Epithelial cell of proximal tubule (primary cell): ENCODE data around the gene ASCC1. TPM values are rescaled to one million over a fixed set of nuclear protein-coding genes. Genes with fewer than 3 reads are reported as not detected.
A peak's percentile ranks its signal among the peaks of the same experiment; 100 is the strongest.

ENCODE experiments used
- DNase-seq: peaks from one replicate; pipeline ENCODE4 v3.0.0-alpha.2; 2011; ENCODE audit warnings: low read depth
- H3K4me3 ChIP-seq: 2 replicates; pipeline ENCODE4 v1.5.1; 2011; ENCODE audit warnings: low read depth, mild to moderate bottlenecking, low read length
- CTCF ChIP-seq: conservative IDR thresholded peaks from 2 replicates; pipeline ENCODE4 v1.5.1; 2012; ENCODE audit warnings: low read depth, mild to moderate bottlenecking, low read length
- total RNA-seq: library from RNA; depleted of rRNA; stranded (reverse); fragments of >200 nt; gene quantifications from 2 replicates; pipeline ENCODE4 v1.2.3, GENCODE V29; 2015

The ASCC1 gene
- total RNA-seq, 1 donor from 2014 or later = 21.4 TPM

DNA sequence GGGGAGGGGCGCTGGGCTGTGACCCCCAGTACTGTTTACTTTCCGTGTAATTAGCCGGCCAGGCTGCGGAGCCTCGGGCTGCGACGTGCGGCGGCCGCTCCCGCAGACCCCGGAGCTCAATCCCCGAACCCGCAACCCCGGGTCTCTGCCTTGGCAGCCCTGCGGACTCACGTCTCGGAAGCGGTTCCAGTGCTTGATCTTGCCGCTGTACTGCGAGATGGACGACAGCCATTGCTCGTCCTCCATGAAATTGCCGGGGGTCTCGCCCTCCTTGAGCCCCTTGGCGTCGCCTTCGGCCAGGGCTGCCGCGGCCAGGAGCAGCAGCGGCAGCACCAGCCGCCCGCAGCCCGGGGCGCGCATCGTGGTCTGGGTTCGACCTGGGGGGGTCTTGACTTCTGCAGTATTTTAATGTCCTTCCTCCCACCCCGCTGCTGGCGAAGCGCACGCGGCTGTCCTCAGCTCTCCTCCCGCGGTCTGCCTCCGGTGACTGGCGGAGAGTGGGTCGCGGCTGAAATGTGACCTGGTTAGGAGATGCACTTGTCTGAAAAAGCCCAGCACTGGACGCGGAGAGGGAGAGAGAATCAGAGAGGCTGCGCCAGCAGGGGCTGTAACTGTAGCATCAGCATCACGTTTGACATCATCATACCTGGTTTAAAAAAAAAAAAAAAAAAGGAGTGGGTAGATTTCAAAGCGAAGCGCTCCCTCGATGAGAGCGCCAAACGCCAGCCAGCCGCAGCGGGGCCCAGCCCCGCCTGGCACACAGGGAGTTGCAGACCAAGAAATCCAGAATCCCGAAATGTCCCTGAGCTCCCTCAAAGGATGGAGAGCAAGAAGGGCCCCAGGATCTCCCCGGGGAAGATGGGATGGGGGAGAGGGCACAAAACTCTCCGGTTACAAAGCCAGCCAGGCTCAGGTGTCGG lies 127.8 kb downstream of the ASCC1 start, which contains the start of gene SPOCK2:
Gene SPOCK2 (minus strand): TSS at position 583 of the 920 bp plus-strand sequence. CDS start 223 bp downstream, at position 360.
- peak within 1 kb of the TSS; percentile 39 for H3K4me3 ChIP-seq
- no peak for DNase-seq
- TF ChIP-seq CTCF = no peak

GRCh38 chr10:72087392-72087968 lies 128.6 kb downstream of the ASCC1 start:
- DNase-seq = no peak
- peak overlapping the region; percentile 39 for H3K4me3 ChIP-seq
- TF ChIP-seq CTCF = no peak

- peak overlapping the region; percentile 39 for H3K4me3 ChIP-seq
- no peak for DNase-seq
- TF ChIP-seq CTCF = no peak
These were observed 129.3 kb downstream of the ASCC1 start for GRCh38 chr10:72086466-72087391.

DNA sequence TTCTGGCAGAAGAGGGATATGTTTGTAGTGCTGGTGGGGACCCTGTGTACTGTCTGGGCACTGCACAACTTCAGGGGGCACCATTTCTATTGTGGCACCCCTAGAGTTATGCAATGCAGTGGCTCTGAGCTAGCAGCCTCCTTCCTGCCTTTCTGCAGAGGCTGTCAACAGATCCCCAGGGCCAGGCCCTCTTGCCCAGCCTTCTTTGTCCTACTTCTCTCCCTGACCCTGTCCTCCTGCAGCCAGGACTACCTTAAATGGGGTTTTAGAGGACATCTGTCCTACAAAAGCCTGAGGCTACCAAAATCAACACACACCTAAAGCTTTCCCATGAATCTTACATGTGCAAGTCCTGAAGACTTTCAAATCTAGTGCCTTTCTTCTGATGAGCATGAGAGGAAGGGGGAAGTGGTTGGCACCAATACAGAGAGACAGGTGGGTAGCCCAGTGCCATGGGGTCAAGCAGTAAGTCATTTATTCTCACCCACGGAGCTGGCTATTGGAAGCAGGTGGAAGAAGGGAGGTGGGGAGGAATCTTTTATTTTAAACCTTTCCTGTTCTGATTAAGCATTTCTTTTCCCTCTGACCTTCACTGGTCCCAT lies 130.1 kb downstream of the ASCC1 start:
- DNase-seq = no peak
- no peak for TF ChIP-seq CTCF
- H3K4me3 ChIP-seq = no peak overlapping the region

DNA sequence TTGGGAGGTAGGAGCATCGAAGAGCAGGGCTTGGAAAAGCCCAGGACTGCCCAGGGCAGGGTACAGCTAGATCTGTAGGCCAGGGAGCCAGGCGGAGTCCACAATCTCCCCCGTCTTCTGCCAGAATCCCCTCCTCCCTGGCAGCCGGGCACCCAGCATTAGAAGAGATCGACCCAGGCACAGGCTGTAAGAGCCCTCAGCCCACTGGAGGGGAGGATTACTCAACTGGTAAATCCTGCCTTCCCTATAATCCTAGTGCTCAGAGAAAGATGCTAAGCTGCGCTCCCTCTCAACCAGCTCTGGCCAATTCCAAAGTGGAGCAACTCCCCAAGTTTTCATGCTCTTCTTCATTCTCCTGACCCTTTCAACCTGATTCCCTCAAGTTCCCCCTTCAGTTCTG lies 130.9 kb downstream of the ASCC1 start:
- H3K4me3 ChIP-seq = no peak overlapping the region
- no peak for TF ChIP-seq CTCF
- no peak for DNase-seq

GRCh38 chr10:72083790-72084459 lies 132.2 kb downstream of the ASCC1 start:
- TF ChIP-seq CTCF = no peak
- DNase-seq = no peak
- no peak overlapping the region for H3K4me3 ChIP-seq
